Stomach (tissue), 4 donors: Measurements from ENCODE around the gene GOLGA3.
"Not testable (repeated sequence)": the region's sequence is repeated elsewhere in the genome, so short reads cannot be mapped to it uniquely, and the experiment has no call there.

Source experiments
- EP300 ChIP-seq: sonication (generic); formaldehyde crosslinking; IDR thresholded peaks from one replicate; pipeline ENCODE4 v1.6.1; 2017; ENCODE audit warnings: antibody characterized with exemption
- POLR2A ChIP-seq, 4 donors: fragments of 450-650 bp; IDR thresholded peaks; one replicate each; pipeline ENCODE4 v1.6.1; 2016; ENCODE audit warnings: antibody characterized with exemption in 4 of 4, control low read depth in 2 of 4, mild to moderate bottlenecking in 1 of 4, moderate library complexity in 1 of 4
- POLR2AphosphoS5 ChIP-seq, 3 donors: sonication (generic); formaldehyde crosslinking; IDR thresholded peaks; one replicate each; pipeline ENCODE4 v1.6.1; 2016; ENCODE audit warnings: antibody characterized with exemption in 3 of 3
- TF ChIP-seq, protein P1 (sequence below), 7 experiments: fragments of 450-650 bp in 4 of 7; fragments of 200-600 bp in 3 of 7; sonication (generic) in 3 of 7; IDR thresholded peaks; one replicate each; pipeline ENCODE4 v1.5.1; 2016 to 2019; ENCODE audit warnings: antibody characterized with exemption in 7 of 7, control low read depth in 2 of 7, mild to moderate bottlenecking in 1 of 7

- TF ChIP-seq, protein P1, sequence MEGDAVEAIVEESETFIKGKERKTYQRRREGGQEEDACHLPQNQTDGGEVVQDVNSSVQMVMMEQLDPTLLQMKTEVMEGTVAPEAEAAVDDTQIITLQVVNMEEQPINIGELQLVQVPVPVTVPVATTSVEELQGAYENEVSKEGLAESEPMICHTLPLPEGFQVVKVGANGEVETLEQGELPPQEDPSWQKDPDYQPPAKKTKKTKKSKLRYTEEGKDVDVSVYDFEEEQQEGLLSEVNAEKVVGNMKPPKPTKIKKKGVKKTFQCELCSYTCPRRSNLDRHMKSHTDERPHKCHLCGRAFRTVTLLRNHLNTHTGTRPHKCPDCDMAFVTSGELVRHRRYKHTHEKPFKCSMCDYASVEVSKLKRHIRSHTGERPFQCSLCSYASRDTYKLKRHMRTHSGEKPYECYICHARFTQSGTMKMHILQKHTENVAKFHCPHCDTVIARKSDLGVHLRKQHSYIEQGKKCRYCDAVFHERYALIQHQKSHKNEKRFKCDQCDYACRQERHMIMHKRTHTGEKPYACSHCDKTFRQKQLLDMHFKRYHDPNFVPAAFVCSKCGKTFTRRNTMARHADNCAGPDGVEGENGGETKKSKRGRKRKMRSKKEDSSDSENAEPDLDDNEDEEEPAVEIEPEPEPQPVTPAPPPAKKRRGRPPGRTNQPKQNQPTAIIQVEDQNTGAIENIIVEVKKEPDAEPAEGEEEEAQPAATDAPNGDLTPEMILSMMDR (IDR thresholded peaks at IDR 0.05), result not testable (repeated sequence)
- not testable (repeated sequence) for TF ChIP-seq POLR2A (IDR thresholded peaks at IDR 0.05); POLR2AphosphoS5 (IDR thresholded peaks at IDR 0.05); EP300
Observed at GRCh38 chr12:132791940-132792339, 36.7 kb downstream of the GOLGA3 start.
